Natural killer cell (primary cell): ENCODE measurements around the gene IL17REL. TPM values are rescaled to one million over a fixed set of nuclear protein-coding genes. Genes with fewer than 3 reads are reported as not detected.

Experiments
- ATAC-seq, 3 donors: fragments of 150-1000 bp in 2 of 3; fragments of 200-7000 bp in 1 of 3; cut with Tn5 transposase; 1 replicate in 1 of 3; 2 replicates in 2 of 3; pipeline ENCODE4 v1.10.0; 2021; ENCODE audit warnings: mild to moderate bottlenecking in 2 of 3, moderate library complexity in 2 of 3
- DNase-seq, 2 donors: peaks; one replicate each; pipeline versions ENCODE4 v3.0.0 to v3.0.0-alpha.2; 2013 to 2021; ENCODE audit warnings: mixed read lengths in 1 of 2
- H3K27ac ChIP-seq: one replicate; pipeline ENCODE4 v1.5.1; 2013; ENCODE audit warnings: mild to moderate bottlenecking, low read length
- H3K27me3 ChIP-seq: one replicate; pipeline ENCODE4 v1.6.1; 2013; ENCODE audit warnings: low read length; ENCODE audit not compliant: control insufficient read depth, insufficient read depth
- H3K36me3 ChIP-seq: one replicate; pipeline ENCODE4 v1.6.1; 2013; ENCODE audit warnings: low read length; ENCODE audit not compliant: control insufficient read depth, insufficient read depth
- H3K4me1 ChIP-seq: one replicate; pipeline ENCODE4 v1.6.1; 2013; ENCODE audit warnings: low read length; ENCODE audit not compliant: control insufficient read depth, insufficient read depth
- H3K4me3 ChIP-seq: one replicate; pipeline ENCODE4 v1.5.1; 2013; ENCODE audit warnings: low read length
- H3K9me3 ChIP-seq: one replicate; pipeline ENCODE4 v1.6.1; 2013; ENCODE audit warnings: low read length; ENCODE audit not compliant: control insufficient read depth, insufficient read depth
- H3K27ac Mint-ChIP-seq, 2 donors: one replicate each; pipeline ENCODE4 v1.8.0; 2022; ENCODE audit warnings: mild to moderate bottlenecking in 2 of 2, mixed read lengths in 2 of 2, moderate library complexity in 1 of 2
- H3K27me3 Mint-ChIP-seq, 2 donors: one replicate each; pipeline ENCODE4 v1.8.0; 2022; ENCODE audit warnings: low read depth in 2 of 2, mixed read lengths in 2 of 2
- H3K36me3 Mint-ChIP-seq: one replicate; pipeline ENCODE4 v1.8.0; 2022; ENCODE audit warnings: mixed read lengths
- H3K4me1 Mint-ChIP-seq, 2 donors: one replicate each; pipeline ENCODE4 v1.8.0; 2022; ENCODE audit warnings: mixed read lengths in 2 of 2
- H3K4me3 Mint-ChIP-seq: one replicate; pipeline ENCODE4 v1.8.0; 2022; ENCODE audit warnings: mild to moderate bottlenecking, moderate library complexity, mixed read lengths
- H3K9me3 Mint-ChIP-seq, 2 donors: one replicate each; pipeline ENCODE4 v1.8.0; 2022; ENCODE audit warnings: mixed read lengths in 2 of 2
- WGBS: methylation state at CpG from one replicate; pipeline ENCODE4 v1.1.7; 2013; ENCODE audit warnings: missing lambda C conversion rate; ENCODE audit not compliant: insufficient coverage; 5-methylcytosine and 5-hydroxymethylcytosine counted together
- intact Hi-C: fragments of 100-400 bp; cut with micrococcal nuclease; formaldehyde crosslinking; loops from one replicate; pipeline ENCODE4 v1.14.2; 2022
- total RNA-seq, 4 donors: library from RNA; stranded (reverse); fragments of 120-200 nt in 1 of 4; gene quantifications; one replicate each; pipeline versions ENCODE4 v1.2.3 to v1.2.4, GENCODE V29; 2013 to 2022
- TF ChIP-seq, protein P1 (sequence below): fragments of 200-600 bp; IDR thresholded peaks from one replicate; pipeline ENCODE4 v1.8.0; 2022; ENCODE audit warnings: antibody characterized with exemption

IL17REL gene
- total RNA-seq, 3 donors from 2014 or later (not counting 1 experiment from before 2014, with no cell fraction given) = not detected

DNA sequence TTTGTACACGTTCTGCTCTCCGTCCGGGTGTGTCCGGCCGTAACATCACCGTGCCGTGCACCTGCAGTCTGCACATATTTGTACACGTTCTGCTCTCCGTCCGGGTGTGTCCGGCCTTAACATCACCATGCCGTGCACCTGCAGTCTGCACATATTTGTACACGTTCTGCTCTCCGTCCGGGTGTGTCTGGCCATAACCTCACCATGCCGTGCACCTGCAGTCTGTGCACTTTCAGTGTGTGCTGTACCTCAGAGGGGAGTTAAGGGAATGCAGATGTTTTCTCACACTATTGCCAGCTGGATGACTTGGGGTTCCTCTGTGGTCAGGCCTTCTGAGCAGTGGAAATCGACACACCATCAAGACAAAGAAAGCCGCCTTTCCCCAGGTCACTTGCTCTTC lies 41.3 kb upstream of the IL17REL start:
- Mint-ChIP-seq H3K4me3 (no peak overlapping the region), H3K27me3 (peaks cover 0 to 3% of the 10 kb centered on the region in 2 donors), H3K4me1 (no peaks in the 10 kb centered on the region), H3K9me3 (peaks cover 0 to 2% of the 10 kb centered on the region in 2 donors), H3K36me3 (no peaks in the 10 kb centered on the region), H3K27ac (no peak overlapping the region)
- Histone ChIP-seq H3K27me3 (peaks cover 3% of the 10 kb centered on the region), H3K4me1 (peaks cover 6% of the 10 kb centered on the region), H3K27ac (no peak overlapping the region), H3K9me3 (no peaks in the 10 kb centered on the region), H3K4me3 (no peak overlapping the region), H3K36me3 (no peaks in the 10 kb centered on the region)
- WGBS = 84% methylated on average over 18 of the region's 18 CpGs
- DNase-seq = no peak
- TF ChIP-seq, protein P1, sequence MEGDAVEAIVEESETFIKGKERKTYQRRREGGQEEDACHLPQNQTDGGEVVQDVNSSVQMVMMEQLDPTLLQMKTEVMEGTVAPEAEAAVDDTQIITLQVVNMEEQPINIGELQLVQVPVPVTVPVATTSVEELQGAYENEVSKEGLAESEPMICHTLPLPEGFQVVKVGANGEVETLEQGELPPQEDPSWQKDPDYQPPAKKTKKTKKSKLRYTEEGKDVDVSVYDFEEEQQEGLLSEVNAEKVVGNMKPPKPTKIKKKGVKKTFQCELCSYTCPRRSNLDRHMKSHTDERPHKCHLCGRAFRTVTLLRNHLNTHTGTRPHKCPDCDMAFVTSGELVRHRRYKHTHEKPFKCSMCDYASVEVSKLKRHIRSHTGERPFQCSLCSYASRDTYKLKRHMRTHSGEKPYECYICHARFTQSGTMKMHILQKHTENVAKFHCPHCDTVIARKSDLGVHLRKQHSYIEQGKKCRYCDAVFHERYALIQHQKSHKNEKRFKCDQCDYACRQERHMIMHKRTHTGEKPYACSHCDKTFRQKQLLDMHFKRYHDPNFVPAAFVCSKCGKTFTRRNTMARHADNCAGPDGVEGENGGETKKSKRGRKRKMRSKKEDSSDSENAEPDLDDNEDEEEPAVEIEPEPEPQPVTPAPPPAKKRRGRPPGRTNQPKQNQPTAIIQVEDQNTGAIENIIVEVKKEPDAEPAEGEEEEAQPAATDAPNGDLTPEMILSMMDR = no peak
- ATAC-seq = no peak
- intact Hi-C loops = no loop called here

DNA sequence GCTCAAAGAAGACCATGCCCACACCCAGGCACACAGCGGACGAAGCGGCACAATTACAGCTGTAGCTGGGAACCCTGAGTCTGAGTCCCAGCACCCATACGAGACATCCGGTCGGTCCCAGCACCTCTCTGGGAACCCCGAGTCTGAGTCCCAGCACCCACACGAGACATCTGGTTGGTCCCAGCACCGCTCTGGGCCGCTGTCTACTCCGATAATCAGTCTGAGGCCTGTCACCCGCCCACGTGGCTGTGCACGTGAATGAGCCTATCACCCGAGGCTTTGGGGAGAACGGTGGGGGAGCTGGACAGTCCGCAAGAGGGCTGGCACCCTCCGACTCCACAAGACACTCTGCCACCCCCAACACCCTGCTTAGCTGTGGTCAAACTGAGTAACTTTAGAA lies 39.4 kb upstream of the IL17REL start:
- Mint-ChIP-seq H3K27ac (no peak overlapping the region), H3K4me1 (no peaks in the 10 kb centered on the region), H3K36me3 (no peaks in the 10 kb centered on the region), H3K27me3 (no peaks in the 10 kb centered on the region), H3K4me3 (no peak overlapping the region), H3K9me3 (peaks cover 0 to 2% of the 10 kb centered on the region in 2 donors)
- H3K4me1 ChIP-seq = no peaks in the 10 kb centered on the region
- no peak overlapping the region for H3K27ac ChIP-seq
- no peaks in the 10 kb centered on the region for H3K36me3 ChIP-seq
- intact Hi-C loops = no loop called here
- H3K4me3 ChIP-seq = no peak overlapping the region
- H3K27me3 ChIP-seq = no peaks in the 10 kb centered on the region
- 93% methylated on average over 18 of the region's 18 CpGs for WGBS
- DNase-seq (no peak), ATAC-seq (no peak)
- TF ChIP-seq, protein P1 = no peak
- H3K9me3 ChIP-seq = no peaks in the 10 kb centered on the region

- WGBS = 94% methylated on average over 36 of the region's 36 CpGs
- Histone ChIP-seq H3K4me3 (no peak overlapping the region), H3K36me3 (no peaks in the 10 kb centered on the region), H3K27ac (no peak overlapping the region), H3K4me1 (peaks cover 13% of the 10 kb centered on the region), H3K27me3 (no peaks in the 10 kb centered on the region), H3K9me3 (no peaks in the 10 kb centered on the region)
- H3K27me3 Mint-ChIP-seq = peaks cover 0 to 2% of the 10 kb centered on the region in 2 donors
- peaks cover 0 to 2% of the 10 kb centered on the region in 2 donors for H3K9me3 Mint-ChIP-seq
- peaks cover 4 to 5% of the 10 kb centered on the region in 2 donors for H3K4me1 Mint-ChIP-seq
- DNase-seq (no peak), ATAC-seq (no peak)
- H3K36me3 Mint-ChIP-seq = no peaks in the 10 kb centered on the region
- no peak overlapping the region for H3K27ac Mint-ChIP-seq
- TF ChIP-seq, protein P1 = no peak
- no peak overlapping the region for H3K4me3 Mint-ChIP-seq
- intact Hi-C loops = no loop called here
These were observed 37.0 kb upstream of the IL17REL start for GRCh38 chr22:50049299-50050195.
